LoVo (cell line): ENCODE data around the gene RAB1A.
A peak's percentile ranks its signal among the peaks of the same experiment; 100 is the strongest.
"Not testable (repeated sequence)": the region's sequence is repeated elsewhere in the genome, so short reads cannot be mapped to it uniquely, and the experiment has no call there.

Source experiments
- DNase-seq: peaks from one replicate; pipeline ENCODE4 v3.0.0-alpha.2; 2016; ENCODE audit warnings: low spot score

RAB1A gene

GRCh38 chr2:65129826-65130663 is at the start of gene RAB1A:
Gene RAB1A, minus strand, starts transcription at chr2:65130106. Its CDS starts 191 bp downstream, at chr2:65129915.
- peak; percentile 99 for DNase-seq

DNA sequence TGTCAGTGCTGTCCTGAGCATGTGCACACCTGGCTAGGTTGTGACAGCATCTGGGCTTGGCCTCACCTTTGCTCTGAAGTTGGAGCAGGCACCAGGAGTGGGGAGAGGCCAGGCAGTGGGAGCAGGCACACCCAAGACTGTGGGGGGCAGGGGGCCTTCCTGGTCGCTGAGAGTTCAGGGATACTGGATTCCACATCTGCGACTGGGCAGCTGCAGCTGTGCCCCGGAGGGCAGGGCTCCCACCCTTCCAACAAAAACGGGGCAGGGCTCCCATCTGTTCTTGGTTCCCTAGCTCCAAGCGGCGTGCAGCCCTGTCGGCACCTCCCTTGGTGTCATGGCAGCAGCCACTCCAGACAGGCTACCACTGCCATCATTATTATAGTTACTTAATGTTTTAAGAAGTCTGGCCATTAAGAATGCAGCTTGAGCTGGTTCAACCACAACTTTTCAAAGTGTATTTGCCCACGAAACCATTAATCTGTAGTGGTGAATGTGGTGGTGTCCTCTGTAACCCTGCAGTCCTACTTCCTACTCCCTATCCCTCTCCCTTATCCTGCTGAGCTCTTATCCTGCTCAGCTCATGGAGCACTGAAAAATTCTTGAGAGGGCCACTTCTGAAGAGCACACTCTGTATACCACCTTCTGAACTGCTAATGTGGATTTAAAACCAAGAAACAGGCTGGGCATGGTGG is 48.0 kb upstream of the RAB1A start:
- DNase-seq: no peak

- DNase-seq: no peak
Observed at GRCh38 chr2:65175894-65176530, 46.1 kb upstream of the RAB1A start.

- not testable (repeated sequence) for DNase-seq
Observed at GRCh38 chr2:65174031-65174430, 44.1 kb upstream of the RAB1A start.

GRCh38 chr2:65172994-65173790 is 43.3 kb upstream of the RAB1A start:
- DNase-seq: no peak

DNA sequence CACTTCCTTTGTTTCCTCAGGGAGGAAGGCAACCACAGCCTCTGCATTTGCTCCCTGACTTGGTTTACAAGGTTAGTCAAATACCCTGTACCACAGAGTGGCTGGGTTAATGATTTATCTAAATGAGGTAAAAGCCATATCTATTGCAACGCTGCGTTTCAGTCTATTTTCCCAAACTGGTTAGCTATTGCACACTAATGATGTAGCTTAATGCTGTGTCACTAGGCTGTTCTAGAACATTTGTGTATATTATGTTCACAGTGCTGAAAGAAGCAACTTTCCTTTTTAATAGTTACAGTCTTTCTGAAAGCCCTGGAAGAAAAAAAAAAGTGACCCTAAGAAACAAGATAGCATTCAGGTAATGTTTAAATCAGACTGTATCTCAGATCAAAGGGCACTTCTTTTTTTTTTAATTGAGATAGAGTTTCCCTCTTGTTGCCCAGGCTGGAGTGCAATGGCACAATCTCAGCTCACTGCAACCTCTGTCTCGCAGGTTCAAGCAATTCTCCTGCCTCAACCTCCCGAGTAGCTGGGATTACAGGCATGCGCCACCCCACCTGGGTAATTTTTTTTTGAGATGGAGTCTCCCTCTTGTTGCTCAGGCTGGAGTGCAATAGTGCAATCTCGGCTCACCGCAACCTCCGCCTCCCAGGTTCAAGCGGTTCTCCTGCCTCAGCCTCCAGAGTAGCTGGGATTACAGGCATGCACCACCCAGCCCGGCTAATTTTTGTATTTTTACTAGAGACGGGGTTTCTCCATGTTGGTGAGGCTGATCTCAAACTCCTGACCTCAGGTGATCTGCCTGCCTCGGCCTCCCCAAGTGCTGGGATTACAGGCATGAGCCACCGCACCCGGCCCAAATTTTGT is 40.9 kb upstream of the RAB1A start:
- peak; percentile 73 for DNase-seq

DNA sequence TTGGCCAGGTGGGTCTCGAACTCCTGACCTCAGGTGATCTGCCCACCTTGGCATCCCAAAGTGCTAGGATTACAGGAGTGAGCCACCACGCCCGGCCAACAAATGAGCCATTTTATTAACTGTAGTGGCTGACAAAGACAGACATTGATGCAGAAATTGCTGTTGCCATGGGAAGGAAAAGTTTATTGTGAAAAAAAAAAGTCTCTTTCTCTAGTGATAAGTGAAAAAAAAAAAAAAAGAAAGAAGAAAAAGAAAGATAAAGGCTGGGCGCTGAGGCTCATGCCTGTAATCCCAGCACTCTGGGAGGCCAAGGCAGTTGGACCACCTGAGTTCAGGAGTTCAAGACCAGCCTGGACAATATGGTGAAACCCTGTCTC is 39.8 kb upstream of the RAB1A start:
- no peak for DNase-seq

GRCh38 chr2:65165558-65165957 is 35.7 kb upstream of the RAB1A start:
- DNase-seq: no peak

DNA sequence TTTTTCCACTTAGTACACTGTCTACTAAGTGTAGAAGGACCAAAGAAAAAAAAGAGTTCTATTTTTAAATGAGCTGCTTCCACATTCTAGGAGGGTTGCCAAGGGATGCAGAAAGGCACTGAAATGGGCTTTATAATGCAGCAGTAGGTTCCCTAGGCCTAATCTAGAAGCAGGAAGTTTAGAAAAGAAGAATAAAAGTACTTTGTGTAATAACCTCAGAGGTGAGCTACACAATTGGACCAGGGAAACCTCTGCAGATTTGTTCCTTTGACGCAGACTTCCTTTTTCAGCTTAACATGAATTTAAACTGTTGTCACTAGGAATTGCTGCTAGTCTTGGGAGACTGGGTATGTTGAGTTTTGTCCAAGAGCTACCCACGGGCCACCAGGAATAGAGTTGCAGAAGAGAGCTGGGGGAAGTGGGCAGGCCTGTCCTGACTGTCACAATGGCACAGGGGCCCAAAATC is 34.6 kb upstream of the RAB1A start:
- DNase-seq: no peak

DNA sequence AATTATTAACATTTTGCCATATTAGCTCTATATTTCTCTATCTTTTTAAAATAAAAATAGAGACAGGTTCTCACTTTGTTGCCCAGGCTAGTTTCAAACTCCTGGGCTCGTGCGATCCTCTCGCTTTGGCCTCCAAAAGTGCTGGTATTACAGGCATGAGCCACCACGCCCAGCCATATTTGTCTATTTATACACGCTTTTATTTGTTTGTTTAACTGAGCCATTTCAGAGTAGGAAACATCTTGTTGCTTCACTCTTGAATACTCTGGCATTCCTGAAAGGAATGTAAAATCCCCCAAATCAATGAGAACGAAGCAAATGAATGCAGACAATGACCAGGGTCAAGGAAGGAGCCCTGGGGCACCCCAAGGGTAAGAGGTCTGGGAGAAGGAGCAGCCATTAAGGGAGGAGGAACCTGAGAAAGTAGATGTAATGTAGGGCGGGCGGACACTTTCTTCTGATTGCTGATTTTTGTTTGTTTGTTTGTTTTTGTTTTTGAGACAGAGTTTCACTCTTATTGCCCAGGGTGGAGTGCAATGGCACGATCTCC is 31.7 kb upstream of the RAB1A start:
- DNase-seq: peak; percentile 43

- no peak for DNase-seq
Observed at GRCh38 chr2:65159906-65160305, 30.0 kb upstream of the RAB1A start.

DNA sequence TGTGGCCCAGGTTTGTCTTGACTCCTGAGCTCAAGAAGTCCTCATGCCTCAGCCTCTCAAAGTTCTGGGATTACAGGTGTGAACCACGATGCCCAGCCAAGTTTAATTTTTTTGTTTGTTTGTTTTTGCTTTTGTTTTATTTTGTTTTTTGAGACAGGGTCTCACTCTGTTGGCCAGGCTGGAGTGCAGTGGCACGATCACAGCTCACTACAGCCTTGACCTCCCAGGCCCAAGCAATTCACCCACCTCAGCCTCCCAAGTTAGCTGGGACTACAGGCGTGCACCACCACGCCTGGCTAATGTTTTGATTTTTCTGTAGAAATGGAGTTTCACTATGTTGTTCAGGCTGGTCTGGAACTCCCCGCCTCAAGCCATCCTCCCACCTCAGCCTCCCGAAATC is 29.4 kb upstream of the RAB1A start:
- no peak for DNase-seq

DNA sequence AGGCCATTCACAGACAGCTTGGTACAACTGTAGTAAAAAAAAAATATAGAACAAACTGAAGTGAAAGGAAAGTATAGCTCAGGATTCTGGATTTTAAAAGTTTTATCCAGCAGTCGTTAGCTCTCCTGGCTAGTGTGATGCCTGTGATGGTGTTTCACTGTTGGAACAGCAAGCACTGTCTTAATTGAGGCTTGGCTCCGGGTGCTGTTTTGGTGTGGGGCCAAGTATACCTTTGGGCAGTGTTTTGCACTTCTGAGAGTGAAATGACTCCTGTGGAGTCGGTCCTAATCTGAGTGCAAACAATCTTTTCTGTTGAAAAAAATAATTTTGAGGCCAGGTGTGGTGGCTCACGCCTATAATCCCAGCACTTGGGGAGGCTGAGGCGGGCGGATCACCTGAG is 28.7 kb upstream of the RAB1A start:
- no peak for DNase-seq

DNA sequence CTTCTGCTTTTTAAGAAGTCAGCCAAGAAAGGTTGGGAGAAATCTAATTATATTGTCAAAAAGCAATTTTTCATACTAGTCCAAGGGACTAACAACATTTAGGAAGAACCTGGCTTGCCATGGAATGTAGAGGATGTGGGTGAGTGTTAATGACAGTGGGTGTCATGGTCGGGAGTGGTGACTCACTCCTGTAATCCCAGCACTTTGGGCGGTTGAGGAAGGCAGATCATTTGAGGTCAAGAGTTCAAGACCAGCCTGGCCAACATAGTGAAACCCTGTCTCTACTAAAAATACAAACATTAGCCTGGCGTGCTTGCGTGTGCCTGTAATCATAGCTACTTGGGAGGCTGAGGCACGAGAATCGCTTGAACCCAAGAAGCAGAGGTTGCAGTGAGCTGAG is 27.9 kb upstream of the RAB1A start:
- not testable (repeated sequence) for DNase-seq

DNA sequence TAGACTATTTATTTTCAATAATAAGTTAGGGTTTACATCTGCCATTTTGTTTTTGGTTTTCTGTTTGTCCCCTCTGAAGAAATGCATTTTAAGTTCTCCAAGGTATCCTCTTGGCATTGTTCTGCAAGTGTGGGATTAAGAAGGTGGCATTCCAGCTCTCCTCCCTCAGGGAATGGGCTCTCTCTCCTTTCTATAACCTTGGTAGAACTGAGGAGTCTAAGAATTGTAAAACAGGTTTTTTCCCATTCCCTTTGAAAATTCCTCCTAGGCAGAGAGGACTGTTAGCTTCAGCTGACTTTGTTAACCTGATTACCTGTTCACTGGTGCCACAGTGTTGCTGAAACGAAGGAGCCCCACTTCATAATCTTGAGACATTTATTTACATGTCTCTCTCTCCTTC is 26.1 kb upstream of the RAB1A start:
- DNase-seq: no peak

GRCh38 chr2:65153515-65153914 is 23.6 kb upstream of the RAB1A start:
- no peak for DNase-seq

- no peak for DNase-seq
Observed at GRCh38 chr2:65146078-65146477, 16.2 kb upstream of the RAB1A start.

DNA sequence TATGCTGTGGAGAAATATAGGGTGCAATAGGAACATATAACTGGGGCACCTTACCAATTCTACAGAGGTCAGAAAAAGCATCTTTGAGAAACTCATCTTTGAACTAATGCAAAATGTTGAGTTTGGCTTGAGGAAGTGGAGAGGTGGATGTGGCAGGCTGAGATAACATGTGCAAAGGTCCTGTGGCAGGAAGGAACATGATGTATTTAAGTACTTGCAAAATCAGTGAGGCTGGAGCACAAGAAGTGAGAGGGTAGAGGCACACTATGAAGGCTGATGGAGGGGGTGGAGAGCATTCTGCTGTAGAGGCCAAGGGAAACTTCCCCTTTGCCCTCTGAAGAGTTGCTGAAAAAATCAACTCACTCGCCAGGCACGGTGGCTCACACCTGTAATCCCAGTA is 14.7 kb upstream of the RAB1A start:
- DNase-seq: no peak

DNA sequence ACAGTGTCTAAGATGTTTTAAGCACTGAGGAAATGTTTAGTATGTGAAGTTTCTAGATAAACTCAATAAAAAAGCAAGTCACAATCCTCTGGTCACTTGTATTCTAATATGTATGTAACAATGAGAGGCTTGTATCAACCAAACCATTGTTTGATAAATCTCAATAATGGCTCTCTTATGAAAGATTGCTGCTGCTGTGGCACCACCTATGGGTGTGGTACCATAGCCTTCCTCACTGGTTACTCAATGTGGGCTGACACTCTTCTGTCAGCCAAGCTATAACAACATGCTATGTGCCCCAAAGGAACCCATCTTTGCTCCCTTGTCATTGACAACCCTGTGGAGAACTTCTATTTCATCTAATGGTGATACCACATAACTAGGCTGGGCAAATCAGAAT is 12.6 kb upstream of the RAB1A start:
- no peak for DNase-seq

GRCh38 chr2:65137197-65137775 is 7.4 kb upstream of the RAB1A start:
- DNase-seq: no peak
